AG09319 (cell line): Measurements from ENCODE around the gene CEP170B.

Source experiments
- DNase-seq: peaks from one replicate; pipeline ENCODE4 v3.0.0-alpha.2; 2010; ENCODE audit warnings: low read depth; ENCODE audit errors: extremely low read depth
- CTCF ChIP-seq: IDR thresholded peaks from 2 replicates; pipeline ENCODE4 v1.5.1; 2011; ENCODE audit warnings: low read depth, mild to moderate bottlenecking, inconsistent platforms, low read length, moderate library complexity

CEP170B gene

GRCh38 chr14:104821971-104822608 is 43.0 kb upstream of the CEP170B start:
- TF ChIP-seq CTCF, result no peak
- DNase-seq, result no peak

- no peak for DNase-seq
- no peak for TF ChIP-seq CTCF
Observed at GRCh38 chr14:104822821-104823615, 42.0 kb upstream of the CEP170B start.

GRCh38 chr14:104824353-104824997 is 40.6 kb upstream of the CEP170B start:
- no peak for DNase-seq
- TF ChIP-seq CTCF, result no peak

GRCh38 chr14:104826189-104826860 is 38.7 kb upstream of the CEP170B start:
- peak; percentile 46 for TF ChIP-seq CTCF

GRCh38 chr14:104826861-104827176 is 38.2 kb upstream of the CEP170B start:
- no peak for DNase-seq
- TF ChIP-seq CTCF, result no peak

More at GRCh38 chr14:104826189-104826860, 38.7 kb upstream of the CEP170B start:
- DNase-seq, result peak; percentile 54

DNA sequence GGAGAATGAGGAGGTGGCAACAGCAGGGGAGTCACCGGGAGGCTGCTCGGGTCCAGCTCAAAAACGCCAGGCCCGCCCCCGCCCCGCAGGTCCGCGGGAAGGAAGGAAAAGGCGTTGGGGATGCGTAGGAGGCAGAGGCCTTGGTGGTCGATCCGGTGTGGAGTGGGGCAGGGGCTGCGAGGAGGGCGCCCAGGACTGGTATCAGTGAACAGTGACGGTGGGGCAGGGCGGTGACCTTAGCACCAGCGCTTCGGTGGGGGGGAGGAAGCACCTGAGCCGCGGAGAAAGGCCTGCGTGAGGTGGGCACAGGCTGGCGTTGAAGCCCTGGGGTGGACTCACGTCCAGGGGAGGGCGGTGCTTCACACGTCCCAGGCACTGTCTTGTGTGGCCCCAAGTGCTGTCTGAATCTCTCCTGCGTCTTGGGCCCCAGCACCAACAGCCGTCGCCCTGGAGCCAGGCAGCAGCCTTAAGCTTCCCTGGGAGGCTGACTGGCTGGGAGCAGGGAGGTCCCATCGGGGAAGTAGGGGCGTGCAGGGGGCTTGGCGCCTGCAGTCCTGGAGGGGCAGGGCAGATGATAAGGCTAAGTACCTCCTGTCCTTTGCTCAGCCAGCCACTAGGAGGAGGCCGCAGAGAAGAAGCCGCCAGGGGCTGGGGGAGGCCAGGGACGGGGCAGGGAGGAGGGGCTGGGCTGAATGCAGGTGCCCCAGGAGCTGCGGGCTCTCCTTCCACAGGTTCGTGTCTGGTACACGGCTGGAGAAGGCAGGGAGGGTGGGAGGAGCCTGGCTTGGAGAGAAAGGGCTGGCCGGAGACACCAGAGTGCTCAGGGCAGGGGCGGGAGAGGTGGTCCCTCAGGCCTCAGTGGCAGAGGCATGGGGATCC is 37.7 kb upstream of the CEP170B start:
- peak; percentile 48 for TF ChIP-seq CTCF
- no peak for DNase-seq
